ENCODE results near the gene RRP7A.
"Not testable (repeated sequence)": the region's sequence is repeated elsewhere in the genome, so short reads cannot be mapped to it uniquely, and the experiment has no call there.

The RRP7A gene

GRCh38 chr22:42493393-42493792 is 26.2 kb downstream of the RRP7A start:
- no peak for DNase-seq

- no peak for DNase-seq
Measured at GRCh38 chr22:42492323-42492690, 27.3 kb downstream of the RRP7A start.

GRCh38 chr22:42490243-42490832 is 29.3 kb downstream of the RRP7A start:
- DNase-seq, result no peak

- DNase-seq, result no peak
Measured at GRCh38 chr22:42489000-42489399, 30.6 kb downstream of the RRP7A start.

GRCh38 chr22:42484506-42484905 is 35.1 kb downstream of the RRP7A start:
- no peak for DNase-seq

GRCh38 chr22:42483610-42484223 is 35.9 kb downstream of the RRP7A start:
- not testable (repeated sequence) for DNase-seq

- no peak for DNase-seq
Measured at GRCh38 chr22:42475122-42475521, 44.5 kb downstream of the RRP7A start.

GRCh38 chr22:42473484-42474193 is 46.0 kb downstream of the RRP7A start:
- DNase-seq, result no peak

- no peak for DNase-seq
Measured at GRCh38 chr22:42472671-42473070, 46.9 kb downstream of the RRP7A start.

- no peak for DNase-seq
Measured at GRCh38 chr22:42471441-42471840, 48.2 kb downstream of the RRP7A start.

GRCh38 chr22:42470366-42471082 is 49.1 kb downstream of the RRP7A start:
- no peak for DNase-seq

- DNase-seq, result no peak
Measured at GRCh38 chr22:42468841-42469240, 50.8 kb downstream of the RRP7A start.

GRCh38 chr22:42462016-42462415 is 57.6 kb downstream of the RRP7A start:
- DNase-seq, result no peak

- DNase-seq, result no peak
Measured at GRCh38 chr22:42461511-42461910, 58.1 kb downstream of the RRP7A start.
